H1 (cell line): ENCODE data around the gene NXN. TPM values are rescaled to one million over a fixed set of nuclear protein-coding genes. Genes with fewer than 3 reads are reported as not detected.

ENCODE experiments used
- CTCF ChIA-PET: fragments of 300-600 bp; sonication (Branson Sonifier 250); formaldehyde crosslinking; loops from one replicate; lab custom pipeline; 2021; ENCODE audit not compliant: partially characterized antibody; lab: Charles Lee
- POLR2A ChIA-PET: fragments of 300-600 bp; sonication (Branson Sonifier 250); formaldehyde crosslinking; loops from one replicate; lab custom pipeline; 2021; ENCODE audit warnings: inconsistent platforms; ENCODE audit not compliant: partially characterized antibody; lab: Charles Lee
- DNase-seq, 2 experiments: peaks; one replicate each; pipeline versions ENCODE4 v3.0.0 to v3.0.0-alpha.2; 2010 to 2022; ENCODE audit warnings: low spot score in 2 of 2, low read depth in 1 of 2, mixed read lengths in 1 of 2
- FAIRE-seq: peaks from 2 replicates; lab custom pipeline; 2011; peaks lifted over from hg19 to GRCh38; lab: Jason Lieb, UNC
- H2AFZ ChIP-seq: 2 replicates; pipeline ENCODE4 v1.8.1; 2012; ENCODE audit warnings: low read length, inconsistent platforms
- H2AK5ac ChIP-seq: 2 replicates; pipeline ENCODE4 v1.6.1; 2013; ENCODE audit warnings: low read depth, low read length
- H2BK120ac ChIP-seq: replicated peaks from 2 replicates; pipeline ENCODE3; 2013; ENCODE audit warnings: low read depth, low read length, inconsistent platforms
- H2BK12ac ChIP-seq: 2 replicates; pipeline ENCODE4 v1.6.1; 2013; ENCODE audit warnings: low read depth, low read length
- H2BK15ac ChIP-seq: 2 replicates; pipeline ENCODE4 v1.6.1; 2013; ENCODE audit warnings: low read length
- H2BK20ac ChIP-seq: 2 replicates; pipeline ENCODE4 v1.6.1; 2013; ENCODE audit warnings: low read length
- H2BK5ac ChIP-seq: 2 replicates; pipeline ENCODE4 v1.6.1; 2013; ENCODE audit warnings: low read depth, low read length
- H3K14ac ChIP-seq: 2 replicates; pipeline ENCODE4 v1.6.1; 2013; ENCODE audit warnings: inconsistent platforms; ENCODE audit not compliant: insufficient read length
- H3K18ac ChIP-seq: 2 replicates; pipeline ENCODE4 v1.6.1; 2013; ENCODE audit warnings: low read length; ENCODE audit errors: extremely low read depth
- H3K23ac ChIP-seq: 2 replicates; pipeline ENCODE4 v1.6.1; 2013; ENCODE audit warnings: inconsistent platforms; ENCODE audit not compliant: insufficient read length
- H3K23me2 ChIP-seq: 2 replicates; pipeline ENCODE4 v1.6.1; 2013; ENCODE audit warnings: low read depth, low read length
- H3K27ac ChIP-seq: 2 replicates; pipeline ENCODE4 v1.6.1; 2011; ENCODE audit warnings: low read depth, low read length, inconsistent platforms
- H3K27me3 ChIP-seq, 4 experiments: replicated peaks in 1 of 4; 1 replicate in 1 of 4; 2 replicates in 3 of 4; pipeline versions ENCODE4 v1.6.1 to v1.8.1; 2011 to 2013; ENCODE audit warnings: low read length in 3 of 4, mild to moderate bottlenecking in 3 of 4, inconsistent platforms in 2 of 4, mixed read lengths in 2 of 4, moderate library complexity in 1 of 4; ENCODE audit not compliant: control insufficient read depth in 3 of 4, insufficient read depth in 3 of 4; ENCODE audit errors: extremely low read depth in 1 of 4
- H3K36me3 ChIP-seq, 4 experiments: 2 replicates each; pipeline versions ENCODE4 v1.6.1 to v1.8.1; 2011 to 2013; ENCODE audit warnings: mild to moderate bottlenecking in 4 of 4, low read length in 3 of 4, moderate library complexity in 2 of 4, control low read depth in 1 of 4, inconsistent platforms in 1 of 4; ENCODE audit not compliant: insufficient read depth in 4 of 4, control insufficient read depth in 2 of 4
- H3K4ac ChIP-seq: replicated peaks from 2 replicates; pipeline ENCODE3; 2013; ENCODE audit warnings: low read length, low read depth, mixed read lengths, inconsistent platforms; ENCODE audit not compliant: insufficient read length
- H3K4me1 ChIP-seq, 4 experiments: replicated peaks in 1 of 4; 1 replicate in 1 of 4; 2 replicates in 3 of 4; pipeline versions ENCODE4 v1.6.1 to v1.8.1; 2011 to 2013; ENCODE audit warnings: low read length in 3 of 4, inconsistent platforms in 2 of 4, mixed read lengths in 1 of 4; ENCODE audit not compliant: insufficient read depth in 4 of 4, control insufficient read depth in 3 of 4
- H3K4me2 ChIP-seq, 2 experiments: 2 replicates each; pipeline versions ENCODE4 v1.6.1 to v1.8.1; 2011 to 2013; ENCODE audit warnings: low read depth in 2 of 2, low read length in 2 of 2, control low read depth in 1 of 2, inconsistent platforms in 1 of 2, mild to moderate bottlenecking in 1 of 2; ENCODE audit not compliant: insufficient read depth in 1 of 2
- H3K4me3 ChIP-seq, 4 experiments: fragments of 200-600, 300-600 bp in 1 of 4; sonication (generic), shearing (Covaris generic), sonication (Bioruptor Twin) in 1 of 4; 2 replicates each; pipeline versions ENCODE4 v1.5.1 to v1.8.1; 2011 to 2016; ENCODE audit warnings: low read length in 4 of 4, low read depth in 3 of 4, control low read depth in 2 of 4, inconsistent platforms in 2 of 4, mild to moderate bottlenecking in 2 of 4, mixed read lengths in 1 of 4, moderate library complexity in 1 of 4; ENCODE audit not compliant: insufficient read depth in 2 of 4; ENCODE audit errors: extremely low read depth in 1 of 4
- H3K56ac ChIP-seq: replicated peaks from 2 replicates; pipeline ENCODE3; 2013; ENCODE audit warnings: low read depth, mild to moderate bottlenecking, mixed read lengths, low read length, inconsistent platforms; ENCODE audit not compliant: insufficient read length
- H3K79me1 ChIP-seq: 2 replicates; pipeline ENCODE4 v1.6.1; 2013; ENCODE audit warnings: low read depth, low read length, control low read depth
- H3K79me2 ChIP-seq, 2 experiments: 2 replicates each; pipeline versions ENCODE4 v1.6.1 to v1.8.1; 2012 to 2013; ENCODE audit warnings: low read length in 2 of 2, mild to moderate bottlenecking in 2 of 2, inconsistent platforms in 1 of 2; ENCODE audit not compliant: insufficient read depth in 2 of 2, control insufficient read depth in 1 of 2
- H3K9ac ChIP-seq, 4 experiments: replicated peaks in 1 of 4; 1 replicate in 1 of 4; 2 replicates in 3 of 4; pipeline versions ENCODE4 v1.6.1 to v1.8.1; 2011 to 2013; ENCODE audit warnings: low read depth in 3 of 4, low read length in 3 of 4, control low read depth in 2 of 4, mild to moderate bottlenecking in 2 of 4, moderate library complexity in 2 of 4, inconsistent platforms in 1 of 4; ENCODE audit errors: extremely low read depth in 1 of 4
- H3K9me3 ChIP-seq, 2 experiments: 2 replicates each; pipeline versions ENCODE4 v1.6.1 to v1.8.1; 2012 to 2013; ENCODE audit warnings: mild to moderate bottlenecking in 2 of 2, moderate library complexity in 2 of 2, control low read depth in 1 of 2, inconsistent platforms in 1 of 2, low read depth in 1 of 2, low read length in 1 of 2, mixed read lengths in 1 of 2; ENCODE audit not compliant: insufficient read depth in 2 of 2
- H4K20me1 ChIP-seq, 2 experiments: replicated peaks in 1 of 2; 2 replicates each; pipeline versions ENCODE3 to v1.8.1; 2011 to 2013; ENCODE audit warnings: inconsistent platforms in 2 of 2, low read length in 2 of 2, mild to moderate bottlenecking in 1 of 2; ENCODE audit not compliant: insufficient read depth in 2 of 2, control insufficient read depth in 1 of 2
- H4K5ac ChIP-seq: 2 replicates; pipeline ENCODE4 v1.6.1; 2013; ENCODE audit warnings: low read length, low read depth, mixed read lengths, inconsistent platforms; ENCODE audit not compliant: insufficient read length
- H4K8ac ChIP-seq: 2 replicates; pipeline ENCODE4 v1.8.0; 2013; ENCODE audit warnings: mild to moderate bottlenecking, moderate library complexity, low read length, inconsistent platforms; ENCODE audit not compliant: insufficient read depth; ENCODE audit errors: extremely low read depth
- H4K91ac ChIP-seq: replicated peaks from 2 replicates; pipeline ENCODE3; 2013; ENCODE audit warnings: low read length, mixed read lengths, inconsistent platforms; ENCODE audit not compliant: insufficient read length
- BRCA1 ChIP-seq: IDR thresholded peaks from 2 replicates; pipeline ENCODE4 v1.6.1; 2012; ENCODE audit warnings: low read depth, low read length, improper control_type of control experiment
- CBX8 ChIP-seq: fragments of 300-800, 300-1000 bp; sonication (generic); IDR thresholded peaks from 2 replicates; pipeline ENCODE4 v1.7.1; 2016; ENCODE audit warnings: low read depth, low read length, borderline replicate concordance
- CHD2 ChIP-seq: IDR thresholded peaks from 2 replicates; pipeline ENCODE4 v1.6.1; 2012; ENCODE audit warnings: low read length, improper control_type of control experiment
- CTBP2 ChIP-seq: IDR thresholded peaks from 2 replicates; pipeline ENCODE4 v1.7.0; 2011; ENCODE audit warnings: borderline replicate concordance, mild to moderate bottlenecking, moderate library complexity, mixed read lengths, low read length; ENCODE audit not compliant: insufficient read depth, insufficient read length
- E2F6 ChIP-seq: IDR thresholded peaks from 2 replicates; pipeline ENCODE4 v1.6.1; 2012; ENCODE audit warnings: inconsistent platforms
- FOSL1 ChIP-seq: IDR thresholded peaks from 2 replicates; pipeline ENCODE4 v1.6.1; 2011; ENCODE audit warnings: mild to moderate bottlenecking, low read depth, low read length, moderate library complexity; ENCODE audit not compliant: insufficient read depth
- KDM1A ChIP-seq: fragments of 200-600, 300-600 bp; sonication (generic); IDR thresholded peaks from 2 replicates; pipeline ENCODE4 v1.7.1; 2016; ENCODE audit warnings: mild to moderate bottlenecking, low read length, borderline replicate concordance
- KDM5A ChIP-seq: fragments of 200-600 bp; IDR thresholded peaks from 2 replicates; pipeline ENCODE4 v1.7.1; 2012; ENCODE audit warnings: mild to moderate bottlenecking, low read length, inconsistent platforms, mixed read lengths
- RXRA ChIP-seq: IDR thresholded peaks from 2 replicates; pipeline ENCODE4 v1.6.1; 2011; ENCODE audit warnings: low read depth, mild to moderate bottlenecking, low read length, moderate library complexity; ENCODE audit not compliant: insufficient read depth
- SAP30 ChIP-seq: fragments of 300-600 bp; sonication (generic); IDR thresholded peaks from 2 replicates; pipeline ENCODE4 v1.7.1; 2012; ENCODE audit warnings: low read length, moderate library complexity, mild to moderate bottlenecking, inconsistent platforms; ENCODE audit not compliant: insufficient read depth, insufficient replicate concordance
- SUZ12 ChIP-seq: fragments of 200-600 bp; sonication (generic); IDR thresholded peaks from 2 replicates; pipeline ENCODE4 v1.6.1; 2012; ENCODE audit warnings: mild to moderate bottlenecking, inconsistent platforms, low read length, moderate library complexity, mixed read lengths
- TBP ChIP-seq: IDR thresholded peaks from 2 replicates; pipeline ENCODE4 v1.6.1; 2011; ENCODE audit warnings: low read depth, low read length, improper control_type of control experiment
- TEAD4 ChIP-seq: IDR thresholded peaks from 2 replicates; pipeline ENCODE4 v1.6.1; 2012; ENCODE audit warnings: low read depth, low read length, inconsistent platforms, mixed read lengths
- WGBS, 2 experiments: shearing (Covaris generic) in 1 of 2; methylation state at CpG; one replicate each; pipeline versions ENCODE4 v1.1.6 to v1.1.7; 2013 to 2015; ENCODE audit warnings: low lambda C conversion rate in 2 of 2, mixed read lengths in 2 of 2, inconsistent platforms in 1 of 2, low coverage in 1 of 2, missing lambda C conversion rate in 1 of 2; ENCODE audit not compliant: insufficient replicate concordance in 2 of 2, insufficient coverage in 1 of 2, insufficient read length in 1 of 2; ENCODE audit errors: extremely low coverage in 1 of 2, missing lambda C conversion rate in 1 of 2; 5-methylcytosine and 5-hydroxymethylcytosine counted together
- polyA plus RNA-seq, 7 experiments: library from polyadenylated mRNA; depleted of rRNA in 3 of 7; stranded (reverse) in 5 of 7; unstranded in 2 of 7; fragments of >200 nt in 5 of 7; fragments of 200-250 nt in 2 of 7; gene quantifications; 1 replicate in 5 of 7; 2 replicates in 1 of 7; 4 replicates in 1 of 7; pipeline versions ENCODE4 v1.2.1 to v1.2.3, GENCODE V29; 2011 to 2013; ENCODE audit warnings: missing spikeins in 2 of 7, mixed read lengths in 2 of 7
- total RNA-seq: library from RNA; stranded (reverse); fragmentation: NEBNext Ultra II Directional; extraction: Animal tissue kit (Norgen Biotek cat#: 25700); gene quantifications from 2 replicates; pipeline ENCODE4 v1.2.1, GENCODE V29; 2021

Gene NXN
- total and polyA plus RNA-seq, 2 of the 8 experiments (the other 6 are each of a cell fraction or from before 2014, with no cell fraction given), result 94.1 to 107 TPM

GRCh38 chr17:863880-864279 lies 115.7 kb downstream of the NXN start:
- Histone ChIP-seq H2AFZ (no peak overlapping the region), H2AK5ac (no peak overlapping the region), H3K18ac (no peak overlapping the region), H4K91ac (no peak overlapping the region), H2BK20ac (no peak overlapping the region), H3K14ac (no peak overlapping the region), H3K4me3 (no peak overlapping the region), H2BK120ac (no peak overlapping the region), H3K4ac (no peak overlapping the region), H3K9me3 (no peaks in the 10 kb centered on the region), H3K27me3 (no peaks in the 10 kb centered on the region), H4K20me1 (peaks cover 5 to 7% of the 10 kb centered on the region in 2 experiments), H4K5ac (no peak overlapping the region), H2BK12ac (no peak overlapping the region), H3K4me1 (no peaks in the 10 kb centered on the region; a peak in 1 of 7 replicates), H3K56ac (no peak overlapping the region), H3K23ac (no peak overlapping the region), H3K4me2 (no peak overlapping the region), H3K79me1 (no peaks in the 10 kb centered on the region; the same call in 1 of the 2 replicates), H4K8ac (no peak overlapping the region), H3K36me3 (peaks cover 0 to 5% (median 2%) of the 10 kb centered on the region in 4 experiments; a peak in 2 of 8 replicates), H2BK5ac (no peak overlapping the region; the same call in 1 of the 2 replicates), H2BK15ac (no peak overlapping the region; the same call in 1 of the 2 replicates), H3K79me2 (peaks cover 0 to 25% of the 10 kb centered on the region in 2 experiments; a peak in 2 of 4 replicates), H3K9ac (no peak overlapping the region), H3K23me2 (no peaks in the 10 kb centered on the region), H3K27ac (no peak overlapping the region)
- CTCF ChIA-PET, result interaction anchor here (1.9 kb wide), 1 partner anchor 9 kb away, joined by 4 read pairs; no protein-coding TSS in a partner anchor
- FAIRE-seq (no peak), DNase-seq (no peak)
- TF ChIP-seq RXRA (no peak), TEAD4 (no peak), TBP (no peak), SUZ12 (no peak), KDM1A (no peak), CHD2 (no peak), E2F6 (no peak), SAP30 (no peak), CTBP2 (no peak), CBX8 (no peak), KDM5A (no peak), BRCA1 (no peak), FOSL1 (no peak)
- POLR2A ChIA-PET, result no interaction called here
- 96% methylated on average over 22 of the region's 23 CpGs; no CpG with 5 or more reads in 1 of the 2 experiments for WGBS, 2 experiments
